Measurements from ENCODE around the gene ANKRD18A. TPM values are rescaled to one million over a fixed set of nuclear protein-coding genes. Genes with fewer than 3 reads are reported as not detected.

The ANKRD18A gene
- total and polyA plus RNA-seq, 2 of the 13 experiments (the other 11 are each of a cell fraction or from before 2014, with no cell fraction given), result 5.9 to 7.6 TPM

DNA sequence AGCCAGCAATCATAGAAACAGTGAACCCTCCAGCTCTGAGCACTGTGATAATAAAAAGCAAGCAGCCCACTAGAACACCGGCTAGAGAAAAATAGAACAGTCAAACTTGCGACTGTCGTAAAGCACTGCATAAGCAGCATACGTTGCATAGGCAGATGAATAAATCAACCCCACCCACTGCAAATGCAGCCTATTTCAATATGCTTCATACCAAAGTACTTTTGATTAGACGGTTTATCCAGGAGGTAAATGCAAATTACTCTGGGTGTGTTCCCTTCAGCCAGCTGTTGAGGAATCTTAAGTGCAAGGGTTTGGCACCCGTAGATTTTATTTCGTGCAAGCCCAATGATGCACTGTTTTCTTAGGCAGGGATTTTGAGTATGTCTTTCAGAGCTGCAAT is 32.1 kb upstream of the ANKRD18A start (continued):
- TF ChIP-seq, protein P1, sequence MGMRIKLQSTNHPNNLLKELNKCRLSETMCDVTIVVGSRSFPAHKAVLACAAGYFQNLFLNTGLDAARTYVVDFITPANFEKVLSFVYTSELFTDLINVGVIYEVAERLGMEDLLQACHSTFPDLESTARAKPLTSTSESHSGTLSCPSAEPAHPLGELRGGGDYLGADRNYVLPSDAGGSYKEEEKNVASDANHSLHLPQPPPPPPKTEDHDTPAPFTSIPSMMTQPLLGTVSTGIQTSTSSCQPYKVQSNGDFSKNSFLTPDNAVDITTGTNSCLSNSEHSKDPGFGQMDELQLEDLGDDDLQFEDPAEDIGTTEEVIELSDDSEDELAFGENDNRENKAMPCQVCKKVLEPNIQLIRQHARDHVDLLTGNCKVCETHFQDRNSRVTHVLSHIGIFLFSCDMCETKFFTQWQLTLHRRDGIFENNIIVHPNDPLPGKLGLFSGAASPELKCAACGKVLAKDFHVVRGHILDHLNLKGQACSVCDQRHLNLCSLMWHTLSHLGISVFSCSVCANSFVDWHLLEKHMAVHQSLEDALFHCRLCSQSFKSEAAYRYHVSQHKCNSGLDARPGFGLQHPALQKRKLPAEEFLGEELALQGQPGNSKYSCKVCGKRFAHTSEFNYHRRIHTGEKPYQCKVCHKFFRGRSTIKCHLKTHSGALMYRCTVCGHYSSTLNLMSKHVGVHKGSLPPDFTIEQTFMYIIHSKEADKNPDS (CRISPR knock-in tag; IDR thresholded peaks at IDR 0.05), result no peak
- TF ChIP-seq ELF3 (CRISPR knock-in tag; IDR thresholded peaks at IDR 0.05), result no peak
- TF ChIP-seq, protein P2, sequence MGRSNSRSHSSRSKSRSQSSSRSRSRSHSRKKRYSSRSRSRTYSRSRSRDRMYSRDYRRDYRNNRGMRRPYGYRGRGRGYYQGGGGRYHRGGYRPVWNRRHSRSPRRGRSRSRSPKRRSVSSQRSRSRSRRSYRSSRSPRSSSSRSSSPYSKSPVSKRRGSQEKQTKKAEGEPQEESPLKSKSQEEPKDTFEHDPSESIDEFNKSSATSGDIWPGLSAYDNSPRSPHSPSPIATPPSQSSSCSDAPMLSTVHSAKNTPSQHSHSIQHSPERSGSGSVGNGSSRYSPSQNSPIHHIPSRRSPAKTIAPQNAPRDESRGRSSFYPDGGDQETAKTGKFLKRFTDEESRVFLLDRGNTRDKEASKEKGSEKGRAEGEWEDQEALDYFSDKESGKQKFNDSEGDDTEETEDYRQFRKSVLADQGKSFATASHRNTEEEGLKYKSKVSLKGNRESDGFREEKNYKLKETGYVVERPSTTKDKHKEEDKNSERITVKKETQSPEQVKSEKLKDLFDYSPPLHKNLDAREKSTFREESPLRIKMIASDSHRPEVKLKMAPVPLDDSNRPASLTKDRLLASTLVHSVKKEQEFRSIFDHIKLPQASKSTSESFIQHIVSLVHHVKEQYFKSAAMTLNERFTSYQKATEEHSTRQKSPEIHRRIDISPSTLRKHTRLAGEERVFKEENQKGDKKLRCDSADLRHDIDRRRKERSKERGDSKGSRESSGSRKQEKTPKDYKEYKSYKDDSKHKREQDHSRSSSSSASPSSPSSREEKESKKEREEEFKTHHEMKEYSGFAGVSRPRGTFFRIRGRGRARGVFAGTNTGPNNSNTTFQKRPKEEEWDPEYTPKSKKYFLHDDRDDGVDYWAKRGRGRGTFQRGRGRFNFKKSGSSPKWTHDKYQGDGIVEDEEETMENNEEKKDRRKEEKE (IDR thresholded peaks at IDR 0.05), result no peak
- no peak for TF ChIP-seq CREM (IDR thresholded peaks at IDR 0.05)
- no peak for TF ChIP-seq CREM (CRISPR knock-in tag; IDR thresholded peaks at IDR 0.05)
- TF ChIP-seq CREB1 (IDR thresholded peaks at IDR 0.05), result no peak
- no peak for TF ChIP-seq CREB1 (CRISPR knock-in tag; IDR thresholded peaks at IDR 0.05)

DNA sequence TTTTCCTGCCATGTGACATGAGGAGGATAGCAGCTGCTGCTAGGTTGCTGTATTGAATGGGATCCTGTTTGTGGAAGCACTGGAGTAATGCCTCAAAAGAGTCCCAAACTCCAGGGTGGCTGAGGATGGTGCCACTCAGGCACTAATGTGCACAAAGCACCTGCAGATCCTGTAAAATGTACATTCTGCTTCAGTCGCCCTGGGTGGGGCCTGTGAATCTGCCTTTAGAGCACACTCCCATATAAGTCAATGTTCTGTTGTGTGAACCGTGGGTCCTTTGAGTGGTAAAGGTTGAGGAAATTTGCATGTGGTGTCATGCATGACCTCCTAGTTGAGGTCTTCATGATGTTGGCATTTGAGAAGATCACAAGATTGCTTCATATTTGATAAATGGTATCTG is 31.6 kb upstream of the ANKRD18A start:
- H4K20me1 ChIP-seq (ENCODE audit: insufficient read depth, low read length), result no peaks in the 10 kb centered on the region
- in situ Hi-C loops (cut with HindIII; ENCODE audit: extremely low pct_ligation_motif_present, low pct_unique_long_range_greater_than_20kb), result no loop called here
- DNase-seq (ENCODE audit: low spot score), result no peak
- no peaks in the 10 kb centered on the region for H3K79me2 ChIP-seq (ENCODE audit: insufficient read depth, low read length)
- BruUV-seq (replicated peaks), result no TSS peak
- H3K4me1 ChIP-seq (ENCODE audit: insufficient read depth, low read length), result no peaks in the 10 kb centered on the region
- H2AFZ ChIP-seq (ENCODE audit: low read length), result no peak overlapping the region
- no peak for ATAC-seq
- intact Hi-C loops (cut with micrococcal nuclease; ENCODE audit: unreplicated experiment), result no loop called here
- FAIRE-seq, result no peak
- no peak overlapping the region for H3K27ac ChIP-seq (ENCODE audit: extremely low read length, insufficient read depth, low read length)
- WGBS (ENCODE audit: low lambda C conversion rate), result 0% methylated on average over 2 of the region's 2 CpGs
- H3K9ac ChIP-seq (ENCODE audit: insufficient read depth, low read depth, low read length), result no peak overlapping the region
- CTCF ChIA-PET (ENCODE audit: low intra/inter-chr PET ratio, low total read pairs), result no interaction called here
- no peaks in the 10 kb centered on the region for H3K9me3 ChIP-seq (ENCODE audit: low read length)
- H3K4me2 ChIP-seq (ENCODE audit: low read depth, low read length), result no peak overlapping the region
- no peaks in the 10 kb centered on the region for H3K36me3 ChIP-seq (replicated peaks in 1 of 2; ENCODE audit: control insufficient read depth in 1 of 2, insufficient read depth in 2 of 2, low read length in 2 of 2)
- POLR2A ChIA-PET, result no interaction called here
- peaks cover 2 to 31% of the 10 kb centered on the region in 2 experiments; a peak in 3 of 5 replicates for H3K27me3 ChIP-seq (ENCODE audit: control insufficient read depth in 1 of 2, insufficient read depth in 2 of 2, low read length in 2 of 2)
- H3K4me3 ChIP-seq (replicated peaks in 1 of 3; ENCODE audit: insufficient read depth in 1 of 3, low read depth in 2 of 3, low read length in 3 of 3), result no peak overlapping the region
- TF ChIP-seq ZNF432 (CRISPR knock-in tag; IDR thresholded peaks at IDR 0.05; ENCODE audit: borderline replicate concordance) (no peak), HNF4G (IDR thresholded peaks at IDR 0.05; ENCODE audit: borderline replicate concordance, low read depth, low read length) (no peak), HNF4G (CRISPR knock-in tag; IDR thresholded peaks at IDR 0.05; ENCODE audit: borderline replicate concordance, low read depth) (no peak), RFXAP (CRISPR knock-in tag; IDR thresholded peaks at IDR 0.05; ENCODE audit: borderline replicate concordance) (no peak), ZNF678 (CRISPR knock-in tag; IDR thresholded peaks at IDR 0.05) (no peak), ZBTB42 (CRISPR knock-in tag; IDR thresholded peaks at IDR 0.05) (no peak), HNF4A (CRISPR knock-in tag; IDR thresholded peaks at IDR 0.05) (no peak)
- TF ChIP-seq, protein P3, sequence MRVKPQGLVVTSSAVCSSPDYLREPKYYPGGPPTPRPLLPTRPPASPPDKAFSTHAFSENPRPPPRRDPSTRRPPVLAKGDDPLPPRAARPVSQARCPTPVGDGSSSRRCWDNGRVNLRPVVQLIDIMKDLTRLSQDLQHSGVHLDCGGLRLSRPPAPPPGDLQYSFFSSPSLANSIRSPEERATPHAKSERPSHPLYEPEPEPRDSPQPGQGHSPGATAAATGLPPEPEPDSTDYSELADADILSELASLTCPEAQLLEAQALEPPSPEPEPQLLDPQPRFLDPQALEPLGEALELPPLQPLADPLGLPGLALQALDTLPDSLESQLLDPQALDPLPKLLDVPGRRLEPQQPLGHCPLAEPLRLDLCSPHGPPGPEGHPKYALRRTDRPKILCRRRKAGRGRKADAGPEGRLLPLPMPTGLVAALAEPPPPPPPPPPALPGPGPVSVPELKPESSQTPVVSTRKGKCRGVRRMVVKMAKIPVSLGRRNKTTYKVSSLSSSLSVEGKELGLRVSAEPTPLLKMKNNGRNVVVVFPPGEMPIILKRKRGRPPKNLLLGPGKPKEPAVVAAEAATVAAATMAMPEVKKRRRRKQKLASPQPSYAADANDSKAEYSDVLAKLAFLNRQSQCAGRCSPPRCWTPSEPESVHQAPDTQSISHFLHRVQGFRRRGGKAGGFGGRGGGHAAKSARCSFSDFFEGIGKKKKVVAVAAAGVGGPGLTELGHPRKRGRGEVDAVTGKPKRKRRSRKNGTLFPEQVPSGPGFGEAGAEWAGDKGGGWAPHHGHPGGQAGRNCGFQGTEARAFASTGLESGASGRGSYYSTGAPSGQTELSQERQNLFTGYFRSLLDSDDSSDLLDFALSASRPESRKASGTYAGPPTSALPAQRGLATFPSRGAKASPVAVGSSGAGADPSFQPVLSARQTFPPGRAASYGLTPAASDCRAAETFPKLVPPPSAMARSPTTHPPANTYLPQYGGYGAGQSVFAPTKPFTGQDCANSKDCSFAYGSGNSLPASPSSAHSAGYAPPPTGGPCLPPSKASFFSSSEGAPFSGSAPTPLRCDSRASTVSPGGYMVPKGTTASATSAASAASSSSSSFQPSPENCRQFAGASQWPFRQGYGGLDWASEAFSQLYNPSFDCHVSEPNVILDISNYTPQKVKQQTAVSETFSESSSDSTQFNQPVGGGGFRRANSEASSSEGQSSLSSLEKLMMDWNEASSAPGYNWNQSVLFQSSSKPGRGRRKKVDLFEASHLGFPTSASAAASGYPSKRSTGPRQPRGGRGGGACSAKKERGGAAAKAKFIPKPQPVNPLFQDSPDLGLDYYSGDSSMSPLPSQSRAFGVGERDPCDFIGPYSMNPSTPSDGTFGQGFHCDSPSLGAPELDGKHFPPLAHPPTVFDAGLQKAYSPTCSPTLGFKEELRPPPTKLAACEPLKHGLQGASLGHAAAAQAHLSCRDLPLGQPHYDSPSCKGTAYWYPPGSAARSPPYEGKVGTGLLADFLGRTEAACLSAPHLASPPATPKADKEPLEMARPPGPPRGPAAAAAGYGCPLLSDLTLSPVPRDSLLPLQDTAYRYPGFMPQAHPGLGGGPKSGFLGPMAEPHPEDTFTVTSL (CRISPR knock-in tag; IDR thresholded peaks at IDR 0.05; ENCODE audit: borderline replicate concordance), result no peak
